HG03108 (cell line): ENCODE measurements around the gene P2RY11.

ENCODE experiments used
- ATAC-seq: cut with Tn5 transposase; IDR thresholded peaks from one replicate; pipeline ENCODE4 v1.9.1; 2021; ENCODE audit warnings: moderate library complexity; ENCODE audit not compliant: unreplicated experiment

P2RY11 gene

DNA sequence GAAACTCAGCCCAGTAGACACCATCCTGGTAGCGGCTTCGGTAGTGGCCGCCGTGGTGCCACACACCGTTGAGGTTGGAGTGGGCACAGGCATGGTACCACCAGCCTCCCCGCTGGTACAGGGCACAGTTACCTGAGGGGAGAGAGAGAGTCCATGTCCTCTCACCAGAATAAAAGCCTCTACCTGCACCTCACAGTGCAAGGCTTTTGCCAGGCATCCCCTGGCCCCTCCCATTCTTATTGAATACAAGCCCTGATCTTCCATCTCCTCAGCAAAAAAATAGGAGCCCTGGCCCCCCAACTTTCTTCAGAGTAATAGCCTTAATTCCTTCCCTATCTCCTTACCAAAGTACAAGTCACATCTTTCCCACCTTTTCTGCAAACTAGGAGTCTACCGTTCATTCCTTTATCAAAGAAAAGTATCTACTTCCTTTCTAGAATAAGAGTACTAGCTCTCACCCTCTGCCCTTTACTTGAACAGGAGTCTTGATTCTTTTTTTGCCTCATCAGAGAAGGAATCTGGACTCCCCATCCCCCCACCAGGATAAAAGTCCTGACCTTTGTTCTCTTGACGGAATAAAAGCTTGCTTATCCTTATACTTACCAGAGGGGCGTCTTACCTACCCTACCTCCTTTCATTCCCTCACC lies 18.7 kb upstream of the P2RY11 start:
- ATAC-seq, result no peak

DNA sequence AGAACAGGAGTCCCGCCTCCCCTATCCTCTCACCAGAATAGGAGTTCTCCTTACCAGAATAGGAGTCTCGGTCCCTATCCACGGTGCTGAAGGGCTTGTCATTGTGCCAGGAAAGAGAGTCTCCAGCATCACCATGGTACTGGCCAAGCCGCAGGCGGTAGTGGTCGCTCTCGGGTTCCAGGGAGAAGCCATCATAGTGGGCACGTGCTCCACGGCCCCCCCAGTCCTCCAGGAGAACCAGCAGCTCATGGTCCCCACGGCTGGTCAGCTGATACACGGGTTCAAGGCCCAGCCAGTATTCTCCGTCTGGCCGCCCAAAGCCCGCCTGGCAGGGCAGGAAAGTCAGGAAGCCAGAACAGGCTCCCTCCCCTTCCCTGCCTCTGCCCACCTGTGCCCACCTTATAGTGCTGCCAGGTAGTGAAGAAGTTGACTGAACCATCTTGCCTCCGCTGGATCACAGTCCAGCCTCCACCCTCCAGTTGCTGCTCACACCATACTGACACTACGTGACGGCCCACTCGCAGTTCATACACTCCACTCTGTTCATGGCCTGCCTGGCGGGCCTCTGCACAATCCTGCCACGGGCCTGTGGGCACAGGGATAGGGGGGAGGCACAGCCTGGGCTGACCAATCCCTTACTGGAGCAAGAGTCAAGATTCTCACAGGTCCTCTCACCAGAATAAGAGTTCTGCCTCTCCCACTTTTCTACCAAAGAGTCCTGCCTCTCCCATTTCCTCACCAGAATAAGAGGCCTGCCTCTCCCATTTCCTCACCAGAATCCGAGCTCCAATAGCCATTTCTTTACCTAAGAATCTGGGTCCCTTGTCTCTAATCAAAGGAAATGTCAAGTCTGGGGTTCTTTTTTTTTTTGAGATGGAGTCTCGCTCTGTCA lies 18.0 kb upstream of the P2RY11 start:
- no peak for ATAC-seq

DNA sequence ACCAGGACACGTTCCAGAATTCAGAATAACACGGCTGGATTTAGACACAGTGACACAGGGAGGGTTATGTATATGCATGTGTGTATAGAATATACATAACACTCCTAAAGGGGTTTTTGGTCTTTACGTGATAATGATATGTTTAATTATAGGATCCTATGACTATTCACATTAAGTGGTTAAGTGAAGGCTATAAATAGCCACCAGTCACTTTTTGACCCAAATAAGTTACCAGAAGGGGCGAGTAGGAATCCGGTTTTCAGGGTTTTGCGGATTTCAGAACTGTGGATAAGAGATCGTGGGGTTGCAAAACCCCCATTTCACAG lies 15.9 kb upstream of the P2RY11 start:
- ATAC-seq, result no peak

DNA sequence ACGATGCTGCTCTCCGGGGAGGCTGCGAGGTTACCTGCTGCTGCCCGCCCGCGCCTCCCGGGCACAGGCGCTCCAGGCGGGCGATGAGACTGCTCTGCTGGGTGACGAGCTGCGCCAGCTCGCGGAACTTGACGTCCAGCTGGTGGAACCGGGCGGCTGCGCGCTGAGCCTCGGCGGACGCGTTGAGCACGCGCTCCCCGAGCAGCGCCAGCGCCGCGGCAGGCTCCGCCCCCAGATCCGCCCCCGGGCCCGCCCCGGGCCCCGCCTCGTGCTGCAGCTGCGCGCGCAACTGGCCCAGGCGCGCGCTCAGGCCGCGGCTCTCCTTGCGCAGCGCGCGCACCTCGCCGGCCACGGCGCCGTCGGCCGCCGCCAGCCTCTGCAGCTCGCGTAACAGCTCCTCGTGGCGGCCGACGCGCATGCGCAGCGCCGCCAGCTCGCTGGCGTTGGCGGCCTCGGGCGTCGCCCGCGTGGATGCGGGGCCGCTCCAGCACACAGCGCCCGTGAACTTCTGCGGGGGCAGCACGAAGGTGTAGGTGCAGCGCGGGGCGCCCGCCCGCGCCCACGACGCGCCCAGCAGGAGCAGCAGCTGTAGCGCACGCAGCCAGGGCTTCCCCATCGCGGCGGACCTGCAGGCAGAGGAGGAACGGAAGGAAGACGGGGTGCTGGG lies 15.4 kb upstream of the P2RY11 start:
- ATAC-seq, result peak; percentile 58

DNA sequence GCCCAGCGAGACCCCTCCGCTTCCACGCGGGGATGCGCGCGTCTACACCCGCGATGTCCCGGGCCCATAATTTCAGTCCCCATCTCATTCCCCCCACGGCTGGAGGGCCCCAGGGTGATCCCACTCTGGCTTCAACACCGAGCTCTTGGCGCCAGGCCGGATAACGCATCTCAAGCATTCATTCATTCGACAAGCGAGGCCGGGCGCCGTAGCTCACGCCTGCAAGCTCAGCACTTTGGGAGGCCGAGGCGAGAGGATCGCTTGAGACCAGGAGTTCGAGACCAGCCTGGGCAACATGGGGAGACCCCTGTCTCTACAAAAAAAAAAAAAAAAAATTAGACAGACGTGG lies 14.9 kb upstream of the P2RY11 start:
- no peak for ATAC-seq

DNA sequence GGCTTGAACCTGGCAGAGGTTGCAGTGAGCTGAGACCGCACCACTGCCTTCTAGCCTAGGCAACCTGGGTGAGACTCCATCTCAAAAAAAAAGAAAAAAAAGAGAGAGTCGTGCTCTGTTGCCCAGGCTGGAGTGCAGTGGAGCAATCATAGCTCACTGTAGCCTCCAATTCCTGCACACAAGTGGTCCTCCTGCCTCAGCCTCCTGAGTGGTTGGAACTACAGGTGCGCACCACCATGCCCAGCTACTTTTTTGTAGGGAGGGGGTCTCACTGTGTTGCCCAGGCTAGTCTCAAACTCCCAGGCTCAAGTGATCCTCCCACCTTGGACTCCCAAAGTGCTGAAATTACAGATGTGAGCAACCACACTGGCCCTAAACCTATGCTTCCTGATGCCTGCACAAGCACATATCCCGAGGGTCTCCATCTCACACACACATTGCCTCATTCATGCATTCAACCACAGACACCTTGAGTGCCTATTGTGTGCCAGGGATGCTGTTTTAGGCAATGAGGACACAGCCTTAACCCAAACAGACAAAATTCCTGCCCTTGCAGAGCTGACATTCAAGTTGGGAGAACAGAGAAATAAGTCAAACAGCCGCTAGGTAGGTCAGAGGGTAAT lies 11.2 kb upstream of the P2RY11 start:
- no peak for ATAC-seq

DNA sequence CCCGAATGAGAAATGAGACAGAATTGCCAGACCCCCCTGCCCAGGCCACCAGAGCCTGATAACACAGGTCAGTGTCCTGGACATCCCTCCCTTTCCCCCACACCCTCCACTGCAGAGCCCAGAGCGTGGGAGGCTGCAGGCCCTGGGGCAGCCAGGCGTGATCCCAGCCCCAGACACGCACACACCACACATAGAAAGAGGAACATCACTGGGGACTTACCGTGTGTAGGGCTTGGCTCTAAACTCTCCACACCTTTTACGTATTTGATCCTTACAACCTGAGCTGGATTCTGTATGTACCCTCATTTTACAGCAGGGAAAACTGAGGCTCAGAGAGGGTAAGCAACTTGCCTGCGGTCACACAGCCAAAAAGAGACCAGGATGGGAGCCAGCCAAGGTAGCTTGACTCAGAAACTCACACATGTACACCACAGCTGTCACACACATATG lies 8.7 kb upstream of the P2RY11 start:
- peak; percentile 32 for ATAC-seq

DNA sequence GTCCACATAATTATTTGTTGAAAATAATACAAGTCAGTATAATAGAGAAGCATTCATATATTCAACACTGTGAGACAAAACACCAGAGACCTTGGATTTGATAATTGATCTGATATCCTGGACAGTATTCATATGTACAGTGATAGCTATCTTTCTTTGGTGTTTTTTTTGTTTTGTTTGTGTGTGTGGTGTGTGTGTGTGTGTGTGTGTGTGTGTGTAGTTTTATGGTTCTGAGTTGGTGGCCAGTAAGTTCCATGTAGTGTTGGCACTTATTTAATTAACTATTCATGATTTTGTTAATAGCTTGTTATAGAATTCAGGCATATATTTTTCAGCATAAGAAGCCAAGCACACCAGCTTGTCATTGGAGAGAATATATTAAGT lies 7.4 kb upstream of the P2RY11 start:
- no peak for ATAC-seq

DNA sequence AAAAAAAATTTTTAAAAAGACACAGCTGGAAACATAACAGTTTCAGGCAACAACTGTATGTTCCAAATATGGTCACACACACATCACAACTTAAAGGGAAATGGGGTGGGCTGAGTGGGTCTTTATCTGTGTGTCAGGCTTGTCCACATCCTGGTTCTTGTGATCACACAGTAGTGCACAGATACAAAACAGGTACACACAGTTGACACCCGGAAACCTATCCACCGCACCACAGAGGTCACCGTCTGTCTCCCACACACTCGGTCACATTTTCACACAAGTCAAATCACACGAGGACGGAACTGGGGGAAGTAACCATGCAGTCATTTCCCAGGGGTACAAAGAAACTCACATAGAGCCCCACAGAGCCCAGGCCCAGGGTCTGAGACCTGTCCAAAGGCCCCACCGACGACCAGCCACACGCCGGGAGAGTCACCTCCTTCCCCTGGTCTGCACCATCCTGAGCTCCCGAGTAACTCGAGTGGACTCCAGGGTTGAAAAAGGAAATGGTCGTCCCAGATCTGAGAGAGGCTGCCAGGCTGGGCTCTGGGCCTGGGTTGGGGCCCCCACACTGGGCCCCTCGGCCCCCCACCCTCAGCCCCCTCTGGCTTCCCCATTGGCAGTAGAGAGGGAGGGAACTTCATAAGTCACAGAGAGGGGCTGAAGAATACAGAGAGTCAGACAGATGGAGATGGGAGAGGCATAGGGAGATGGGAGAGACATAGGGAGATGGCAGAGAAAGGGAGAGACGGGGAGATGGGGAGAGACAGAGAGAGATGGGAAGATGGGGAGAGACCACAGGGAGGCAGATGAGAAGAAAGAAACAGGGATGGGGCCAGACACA lies 6.6 kb upstream of the P2RY11 start:
- peak; percentile 36 for ATAC-seq

DNA sequence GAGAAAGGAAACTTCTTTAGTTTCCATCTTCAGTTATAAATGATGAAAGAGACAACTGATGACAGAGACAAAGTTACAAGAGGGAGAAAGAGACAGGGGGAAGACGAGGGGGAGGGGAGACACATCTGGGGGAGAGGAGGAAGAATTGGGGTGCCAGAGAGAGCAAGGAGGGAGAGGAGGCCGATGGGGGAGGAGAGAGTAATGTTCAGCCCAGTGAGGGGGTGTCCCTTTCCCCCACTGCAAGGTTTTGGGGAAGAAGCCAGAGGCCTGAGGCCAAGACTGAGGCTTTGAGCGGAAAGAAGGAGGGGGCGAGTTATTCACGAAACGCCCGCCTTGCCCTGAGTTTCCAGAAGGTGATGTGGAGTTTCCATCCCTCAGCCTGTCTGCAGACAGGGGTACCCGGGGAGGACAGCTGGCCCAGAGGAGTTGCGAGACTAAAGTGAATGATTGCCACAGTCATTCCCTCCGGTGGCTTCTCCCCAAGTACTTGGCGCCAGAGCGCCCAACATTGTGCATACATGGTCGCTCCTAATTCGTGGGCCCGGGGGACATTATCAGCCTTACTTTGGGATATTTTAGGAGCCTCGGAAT lies 5.9 kb upstream of the P2RY11 start:
- ATAC-seq, result peak; percentile 17

DNA sequence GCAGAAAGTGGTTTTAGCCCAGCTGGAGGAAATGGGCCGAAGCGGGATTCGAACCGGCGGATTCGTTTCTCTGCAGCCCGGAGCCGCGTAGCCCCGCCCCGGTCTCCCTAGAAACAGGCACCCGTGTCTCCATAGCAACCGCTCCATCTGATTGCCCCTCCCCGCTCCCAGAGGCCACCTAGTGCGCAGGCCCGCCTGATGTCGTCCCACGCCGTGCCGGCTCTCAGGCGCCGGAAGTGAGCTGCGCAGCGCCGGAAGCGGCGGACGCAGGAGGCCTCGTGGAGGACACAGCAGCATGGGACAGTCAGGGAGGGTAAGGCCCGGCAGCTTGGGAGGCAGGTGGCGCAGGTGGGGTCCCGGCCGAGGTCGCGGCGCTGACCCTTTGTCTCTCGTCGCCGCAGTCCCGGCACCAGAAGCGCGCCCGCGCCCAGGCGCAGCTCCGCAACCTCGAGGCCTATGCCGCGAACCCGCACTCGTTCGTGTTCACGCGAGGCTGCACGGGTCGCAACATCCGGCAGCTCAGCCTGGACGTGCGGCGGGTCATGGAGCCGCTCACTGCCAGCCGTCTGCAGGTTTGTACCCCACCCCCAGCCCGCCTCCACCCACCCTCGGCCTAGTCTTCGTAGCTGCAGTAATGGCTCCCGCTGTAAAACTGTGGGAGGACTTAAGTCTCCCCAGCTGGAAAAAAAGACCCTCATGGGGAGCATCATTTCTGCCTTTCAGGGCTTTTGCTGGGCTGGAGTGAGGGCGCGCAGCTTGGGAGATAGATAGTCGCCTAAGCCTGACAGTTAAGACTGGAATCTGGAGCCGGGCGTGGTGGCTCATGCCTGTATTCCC lies 5.2 kb upstream of the P2RY11 start, which contains the start of gene PPAN:
PPAN (plus strand) TSS at position 263 of the 837 bp plus-strand sequence; CDS start at position 296, 33 bp downstream.
- peak; percentile 43 for ATAC-seq

DNA sequence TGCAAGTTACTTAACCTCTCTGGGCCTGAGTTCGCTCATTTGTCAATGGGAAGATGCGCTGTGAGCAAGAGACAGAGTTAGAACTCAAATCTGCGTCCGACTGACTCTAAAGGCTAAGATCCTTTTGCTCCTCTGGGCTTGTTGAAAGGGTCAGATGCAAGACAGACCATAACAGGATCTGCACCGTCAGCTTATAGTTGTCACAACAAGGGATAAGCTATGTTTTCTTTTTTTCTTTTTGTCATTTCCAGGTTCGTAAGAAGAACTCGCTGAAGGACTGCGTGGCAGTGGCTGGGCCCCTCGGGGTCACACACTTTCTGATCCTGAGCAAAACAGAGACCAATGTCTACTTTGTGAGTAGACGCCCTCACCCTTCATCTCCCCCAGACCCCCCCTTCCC lies 4.2 kb upstream of the P2RY11 start:
- ATAC-seq, result no peak

DNA sequence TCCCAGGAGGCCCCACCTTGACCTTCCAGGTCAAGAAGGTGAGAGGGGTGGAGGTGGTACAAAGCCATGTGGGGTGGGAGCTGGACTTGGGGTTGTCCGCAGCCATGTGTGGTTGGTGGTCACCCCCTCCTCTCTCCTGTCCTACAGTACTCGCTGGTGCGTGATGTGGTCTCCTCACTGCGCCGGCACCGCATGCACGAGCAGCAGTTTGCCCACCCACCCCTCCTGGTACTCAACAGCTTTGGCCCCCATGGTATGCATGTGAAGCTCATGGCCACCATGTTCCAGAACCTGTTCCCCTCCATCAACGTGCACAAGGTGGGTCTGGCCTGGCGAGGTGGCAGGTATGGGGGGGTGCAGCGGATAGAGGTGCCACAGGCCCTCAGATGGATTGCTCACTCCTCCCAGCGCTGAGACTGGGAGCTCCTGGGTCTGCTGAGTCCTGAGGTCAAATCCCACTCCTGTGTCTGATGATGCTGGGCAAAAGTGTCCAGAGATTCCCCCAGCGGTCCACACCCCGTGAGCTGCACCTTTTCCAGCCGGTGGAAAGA lies 3.6 kb upstream of the P2RY11 start:
- ATAC-seq, result no peak

DNA sequence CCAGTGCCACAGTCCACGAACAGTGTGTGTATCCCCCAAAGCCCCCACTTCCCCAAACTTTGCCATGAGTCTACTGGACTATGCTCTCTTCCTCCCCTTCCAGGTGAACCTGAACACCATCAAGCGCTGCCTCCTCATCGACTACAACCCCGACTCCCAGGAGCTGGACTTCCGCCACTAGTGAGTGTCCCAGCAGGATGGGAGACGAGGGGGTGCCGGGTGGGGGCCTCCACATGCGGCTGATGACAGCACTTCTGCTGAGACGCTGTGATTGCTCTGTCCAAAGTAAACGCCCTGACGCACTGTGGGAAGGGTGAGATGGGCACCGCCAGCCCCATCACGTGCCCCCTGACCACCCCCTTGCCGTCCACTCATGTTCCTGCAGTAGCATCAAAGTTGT lies 2.0 kb upstream of the P2RY11 start:
- no peak for ATAC-seq

DNA sequence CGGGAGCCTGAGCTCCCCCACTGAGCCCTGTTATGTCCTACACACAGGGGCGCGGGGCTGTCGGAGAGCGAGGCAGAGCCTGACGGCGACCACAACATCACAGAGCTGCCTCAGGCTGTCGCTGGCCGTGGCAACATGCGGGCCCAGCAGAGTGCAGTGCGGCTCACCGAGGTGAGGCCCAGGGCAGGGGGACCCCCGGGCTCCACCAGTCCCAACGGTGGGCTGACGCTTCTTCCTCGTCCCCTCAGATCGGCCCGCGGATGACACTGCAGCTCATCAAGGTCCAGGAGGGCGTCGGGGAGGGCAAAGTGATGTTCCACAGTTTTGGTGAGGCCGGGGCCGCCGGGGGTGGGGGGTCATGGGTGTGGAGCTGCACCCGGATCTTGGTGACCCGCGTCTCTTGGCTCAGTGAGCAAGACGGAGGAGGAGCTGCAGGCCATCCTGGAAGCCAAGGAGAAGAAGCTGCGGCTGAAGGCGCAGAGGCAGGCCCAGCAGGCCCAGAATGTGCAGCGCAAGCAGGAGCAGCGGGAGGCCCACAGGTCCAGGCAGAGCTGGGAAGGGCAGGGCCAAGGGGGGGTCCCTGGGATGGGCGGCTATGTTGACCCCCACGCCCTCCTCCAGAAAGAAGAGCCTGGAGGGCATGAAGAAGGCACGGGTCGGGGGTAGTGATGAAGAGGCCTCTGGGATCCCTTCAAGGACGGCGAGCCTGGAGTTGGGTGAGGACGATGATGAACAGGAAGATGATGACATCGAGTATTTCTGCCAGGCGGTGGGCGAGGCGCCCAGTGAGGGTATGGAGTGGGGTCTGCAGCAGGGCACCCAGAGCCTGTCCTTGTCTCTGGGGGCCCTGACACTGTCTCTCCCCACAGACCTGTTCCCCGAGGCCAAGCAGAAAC lies 1.2 kb upstream of the P2RY11 start:
- no peak for ATAC-seq

DNA sequence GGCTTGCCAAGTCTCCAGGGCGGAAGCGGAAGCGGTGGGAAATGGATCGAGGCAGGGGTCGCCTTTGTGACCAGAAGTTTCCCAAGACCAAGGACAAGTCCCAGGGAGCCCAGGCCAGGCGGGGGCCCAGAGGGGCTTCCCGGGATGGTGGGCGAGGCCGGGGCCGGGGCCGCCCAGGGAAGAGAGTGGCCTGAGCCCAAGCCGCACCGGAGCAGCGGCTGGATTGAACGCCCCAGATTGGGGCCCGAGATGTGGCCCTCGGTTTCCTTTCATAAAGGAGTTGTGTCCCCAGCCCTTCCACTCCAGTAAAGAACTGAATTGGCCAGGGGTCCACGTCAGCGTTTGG lies 548 bp upstream of the P2RY11 start:
- ATAC-seq, result no peak

DNA sequence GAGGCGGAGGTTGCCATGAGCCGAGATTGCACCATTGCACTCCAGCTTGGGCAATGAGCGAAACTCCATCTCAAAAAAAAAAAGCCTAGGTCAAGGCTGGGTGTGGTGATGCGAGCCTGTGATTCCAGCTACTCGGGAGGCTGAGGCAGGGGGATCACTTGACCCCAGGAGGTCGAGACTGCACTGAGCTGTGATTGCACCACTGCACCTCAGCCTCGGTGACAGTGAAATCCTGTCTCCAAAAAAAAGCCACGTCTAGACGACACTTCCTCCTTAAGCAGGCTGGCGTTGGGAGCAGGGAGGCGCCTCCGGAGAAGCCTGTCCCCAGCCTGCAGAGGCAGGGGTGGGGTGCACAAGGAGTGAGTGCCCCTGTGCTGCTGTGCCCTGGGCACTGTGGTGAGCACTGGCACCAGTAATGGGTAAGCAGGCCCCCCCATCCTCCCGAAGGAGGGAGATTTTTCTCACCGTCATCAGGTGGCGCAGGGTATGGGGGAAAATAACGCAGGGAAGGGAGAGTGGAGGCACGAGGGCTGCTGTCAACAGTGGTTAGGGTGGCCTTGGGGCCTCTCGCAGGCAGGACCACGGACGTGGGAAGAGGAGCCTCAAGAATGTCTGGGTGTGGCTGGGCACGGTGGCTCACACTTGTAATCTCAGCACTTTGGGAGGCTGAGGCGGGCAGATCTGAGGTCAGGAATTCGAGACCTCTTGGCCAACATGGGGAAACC lies 706 bp downstream of the P2RY11 start:
- ATAC-seq, result no peak
